Measurements from ENCODE around the gene IRF8.

GRCh38 chr16:85952197-85952596 lies 53.2 kb downstream of the IRF8 start:
- TF ChIP-seq CTCF (conservative IDR thresholded peaks at IDR 0.05; ENCODE audit: low read depth, low read length): no peak
- no peak for TF ChIP-seq EZH2 (IDR thresholded peaks at IDR 0.05; ENCODE audit: borderline replicate concordance, low read depth, low read length, poor library complexity, severe bottlenecking)

Data from A673 (cell line).